ENCODE measurements around the gene VAPB. TPM values are rescaled to one million over a fixed set of nuclear protein-coding genes. Genes with fewer than 3 reads are reported as not detected.

Gene VAPB
- polyA plus RNA-seq, 1 donor (not counting 4 experiments of a cell fraction or from before 2014, with no cell fraction given) = 38.0 TPM

- H3K9me3 ChIP-seq (ENCODE audit: control insufficient read depth, low read depth, low read length) = no peaks in the 10 kb centered on the region
- peaks cover 90% of the 10 kb centered on the region for H3K79me2 ChIP-seq (ENCODE audit: control insufficient read depth, insufficient read depth, low read length)
- TF ChIP-seq CTCF (optimal IDR thresholded peaks at IDR 0.05 in 1 of 3, IDR thresholded peaks at IDR 0.05 in 1 of 3, conservative IDR thresholded peaks at IDR 0.05 in 1 of 3; ENCODE audit: extremely low read depth in 1 of 3, insufficient read depth in 2 of 3, low read length in 3 of 3) (no peak), EZH2 (IDR thresholded peaks at IDR 0.05; ENCODE audit: low read length) (no peak)
- peak overlapping the region; percentile 37 for H3K9ac ChIP-seq (ENCODE audit: control insufficient read depth, extremely low read depth, insufficient read depth, low read length)
- no peaks in the 10 kb centered on the region for H3K27me3 ChIP-seq (ENCODE audit: control insufficient read depth, extremely low read depth, insufficient read depth, low read length)
- H4K20me1 ChIP-seq (ENCODE audit: control insufficient read depth, extremely low read depth, insufficient read depth, low read length) = peaks cover 14% of the 10 kb centered on the region
- dilution Hi-C loops (cut with MboI; ENCODE audit: extremely low pct_ligation_motif_present, low sequenced_read_pairs) = no loop called here
- peaks cover 32% of the 10 kb centered on the region for H3K4me1 ChIP-seq (ENCODE audit: control insufficient read depth, extremely low read depth, insufficient read depth, low read length)
- H3K9me1 ChIP-seq (ENCODE audit: control insufficient read depth, extremely low read depth, insufficient read depth, low read length) = peaks cover 2% of the 10 kb centered on the region
- H3K4me2 ChIP-seq (ENCODE audit: control insufficient read depth, extremely low read depth, insufficient read depth, low read depth, low read length) = peak overlapping the region; percentile 85
- H3K36me3 ChIP-seq (ENCODE audit: control insufficient read depth in 2 of 2, extremely low read depth in 1 of 2, insufficient read depth in 2 of 2, low read length in 2 of 2) = no peaks in the 10 kb centered on the region
- peak overlapping the region in 2 of 3 experiments; percentile 46 to 65 for H3K4me3 ChIP-seq (ENCODE audit: control insufficient read depth in 2 of 3, extremely low read depth in 1 of 3, insufficient read depth in 2 of 3, low read depth in 1 of 3, low read length in 3 of 3)
- H3K27ac ChIP-seq (ENCODE audit: control insufficient read depth, insufficient read depth, low read length) = peak overlapping the region; percentile 67
- FAIRE-seq = no peak
- DNase-seq (ENCODE audit: low read depth, low spot score) = no peak
- no peak overlapping the region for H2AFZ ChIP-seq (ENCODE audit: control insufficient read depth, low read length)
Observed at GRCh38 chr20:58407201-58407873, 18.3 kb downstream of the VAPB start.

- H3K27me3 ChIP-seq (ENCODE audit: control insufficient read depth, extremely low read depth, insufficient read depth, low read length) = no peaks in the 10 kb centered on the region
- no peaks in the 10 kb centered on the region for H3K9me3 ChIP-seq (ENCODE audit: control insufficient read depth, low read depth, low read length)
- DNase-seq (ENCODE audit: low read depth, low spot score) = no peak
- H3K4me1 ChIP-seq (ENCODE audit: control insufficient read depth, extremely low read depth, insufficient read depth, low read length) = peaks cover 31% of the 10 kb centered on the region
- dilution Hi-C loops (cut with MboI; ENCODE audit: extremely low pct_ligation_motif_present, low sequenced_read_pairs) = no loop called here
- no peak overlapping the region for H2AFZ ChIP-seq (ENCODE audit: control insufficient read depth, low read length)
- H3K9ac ChIP-seq (ENCODE audit: control insufficient read depth, extremely low read depth, insufficient read depth, low read length) = peak overlapping the region; percentile 4
- H3K4me2 ChIP-seq (ENCODE audit: control insufficient read depth, extremely low read depth, insufficient read depth, low read depth, low read length) = peak overlapping the region; percentile 85
- no peaks in the 10 kb centered on the region for H3K36me3 ChIP-seq (ENCODE audit: control insufficient read depth in 2 of 2, extremely low read depth in 1 of 2, insufficient read depth in 2 of 2, low read length in 2 of 2)
- peak overlapping the region; percentile 67 for H3K27ac ChIP-seq (ENCODE audit: control insufficient read depth, insufficient read depth, low read length)
- H4K20me1 ChIP-seq (ENCODE audit: control insufficient read depth, extremely low read depth, insufficient read depth, low read length) = peaks cover 13% of the 10 kb centered on the region
- peak overlapping the region in 1 of 3 experiments; percentile 30 for H3K4me3 ChIP-seq (ENCODE audit: control insufficient read depth in 2 of 3, extremely low read depth in 1 of 3, insufficient read depth in 2 of 3, low read depth in 1 of 3, low read length in 3 of 3)
- peaks cover 88% of the 10 kb centered on the region for H3K79me2 ChIP-seq (ENCODE audit: control insufficient read depth, insufficient read depth, low read length)
- H3K9me1 ChIP-seq (ENCODE audit: control insufficient read depth, extremely low read depth, insufficient read depth, low read length) = peaks cover 2% of the 10 kb centered on the region
- no peak for TF ChIP-seq CTCF (optimal IDR thresholded peaks at IDR 0.05 in 1 of 3, IDR thresholded peaks at IDR 0.05 in 1 of 3, conservative IDR thresholded peaks at IDR 0.05 in 1 of 3; ENCODE audit: extremely low read depth in 1 of 3, insufficient read depth in 2 of 3, low read length in 3 of 3)
- no peak for TF ChIP-seq EZH2 (IDR thresholded peaks at IDR 0.05; ENCODE audit: low read length)
- FAIRE-seq = no peak
Observed at GRCh38 chr20:58407966-58408557, 19.0 kb downstream of the VAPB start.
